NCI-H510A (cell line): ENCODE results near the gene TNKS1BP1.
"Not testable (repeated sequence)": the region's sequence is repeated elsewhere in the genome, so short reads cannot be mapped to it uniquely, and the experiment has no call there.

ENCODE experiments used
- DNase-seq: peaks from one replicate; lab custom pipeline; 2025; lab: John Stamatoyannopoulos, UW

Gene TNKS1BP1

GRCh38 chr11:57310091-57310490, 14.7 kb downstream of the TNKS1BP1 start:
- no peak for DNase-seq

- no peak for DNase-seq
Measured at GRCh38 chr11:57309106-57310059, 15.4 kb downstream of the TNKS1BP1 start.

- DNase-seq, result no peak
Measured at GRCh38 chr11:57308426-57309060, 16.2 kb downstream of the TNKS1BP1 start.

GRCh38 chr11:57307666-57308270, 17.0 kb downstream of the TNKS1BP1 start:
- no peak for DNase-seq

GRCh38 chr11:57306940-57307565, 17.7 kb downstream of the TNKS1BP1 start:
- no peak for DNase-seq

- no peak for DNase-seq
Measured at GRCh38 chr11:57306161-57306876, 18.4 kb downstream of the TNKS1BP1 start.

GRCh38 chr11:57305523-57305922, 19.2 kb downstream of the TNKS1BP1 start:
- DNase-seq, result no peak

GRCh38 chr11:57303990-57304579, 20.7 kb downstream of the TNKS1BP1 start:
- DNase-seq, result peak; percentile 77

GRCh38 chr11:57303280-57303989, 21.3 kb downstream of the TNKS1BP1 start:
- DNase-seq, result peak; percentile 16

- no peak for DNase-seq
Measured at GRCh38 chr11:57302489-57302888, 22.3 kb downstream of the TNKS1BP1 start.

- no peak for DNase-seq
Measured at GRCh38 chr11:57301711-57302423, 22.9 kb downstream of the TNKS1BP1 start.

- DNase-seq, result no peak
Measured at GRCh38 chr11:57300785-57301184, 24.0 kb downstream of the TNKS1BP1 start.

GRCh38 chr11:57299150-57299737, 25.5 kb downstream of the TNKS1BP1 start:
- no peak for DNase-seq

- DNase-seq, result no peak
Measured at GRCh38 chr11:57297221-57297620, 27.5 kb downstream of the TNKS1BP1 start.

GRCh38 chr11:57296205-57296604, 28.5 kb downstream of the TNKS1BP1 start:
- not testable (repeated sequence) for DNase-seq

GRCh38 chr11:57294225-57295131, 30.3 kb downstream of the TNKS1BP1 start:
- no peak for DNase-seq

- DNase-seq, result no peak
Measured at GRCh38 chr11:57290288-57290687, 34.5 kb downstream of the TNKS1BP1 start.

- no peak for DNase-seq
Measured at GRCh38 chr11:57288771-57289579, 35.8 kb downstream of the TNKS1BP1 start.
